HUDEP-2 (cell line): ENCODE results near the gene ITGAX.
"Not testable (repeated sequence)": the region's sequence is repeated elsewhere in the genome, so short reads cannot be mapped to it uniquely, and the experiment has no call there.

Source experiments
- DNase-seq, 76 experiments: peaks; one replicate each; lab custom pipeline; 2025; ENCODE audit not compliant: unreplicated experiment in 76 of 76; lab: John Stamatoyannopoulos, UW

ITGAX gene

GRCh38 chr16:31354394-31355291, at the start of gene ITGAX:
TSS of gene ITGAX (plus strand) at chr16:31355176. CDS start at chr16:31355255, 79 bp downstream.
- DNase-seq = peak in 43 of 76 experiments; percentile 2 to 71 (median 31)

- DNase-seq = no peak
Measured at GRCh38 chr16:31305219-31305618, 49.8 kb upstream of the ITGAX start.

GRCh38 chr16:31308381-31308780, 46.6 kb upstream of the ITGAX start:
- not testable (repeated sequence) for DNase-seq

DNA sequence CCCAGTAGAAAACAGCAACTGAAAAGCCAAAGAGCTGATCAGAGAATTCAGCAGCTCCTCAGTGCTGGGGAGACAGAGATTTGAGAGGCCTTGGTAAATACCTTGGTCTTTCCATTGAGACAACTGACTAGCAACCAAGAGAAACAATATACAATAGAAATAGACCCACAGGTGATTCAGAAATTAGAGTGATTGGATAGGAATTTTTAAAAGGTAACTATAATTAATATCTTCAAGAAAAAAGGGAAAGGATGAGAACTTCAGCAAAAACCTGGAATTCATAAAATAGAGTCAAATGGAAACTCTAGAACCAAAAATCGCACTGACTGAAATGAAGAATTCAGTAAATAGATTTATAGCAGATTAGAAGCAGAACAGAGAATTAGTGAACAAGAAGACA, 32.5 kb upstream of the ITGAX start:
- no peak for DNase-seq

- DNase-seq = no peak
Measured at GRCh38 chr16:31323959-31324629, 30.9 kb upstream of the ITGAX start.

- no peak for DNase-seq
Measured at GRCh38 chr16:31325171-31325570, 29.8 kb upstream of the ITGAX start.

DNA sequence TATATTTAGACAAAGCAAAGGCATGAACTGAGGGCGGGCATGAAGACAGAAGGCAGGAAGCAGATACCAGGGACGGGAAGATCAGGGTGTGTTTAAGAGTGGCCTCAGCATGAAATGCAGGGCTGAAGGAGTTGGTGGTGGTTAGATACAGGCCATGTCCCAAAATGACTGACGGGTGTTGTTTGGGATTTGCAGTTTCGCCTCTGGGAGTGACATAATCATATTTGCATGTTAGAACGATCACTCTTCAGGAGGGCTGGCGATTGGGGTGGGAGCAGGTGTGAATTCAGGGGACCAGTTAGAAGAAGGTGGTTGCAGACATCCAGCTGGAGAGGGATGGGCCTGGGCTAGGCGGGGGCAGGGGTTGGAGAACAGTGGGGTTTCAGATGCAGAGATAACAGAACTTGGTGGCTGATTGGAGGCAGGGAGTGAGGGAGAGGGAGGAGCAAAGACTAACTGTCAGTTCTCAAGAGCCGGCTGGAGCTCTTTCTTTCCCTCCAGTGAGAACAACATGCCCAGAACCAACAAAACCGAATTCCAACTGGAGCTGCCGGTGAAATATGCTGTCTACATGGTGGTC, 27.2 kb upstream of the ITGAX start:
- no peak for DNase-seq

- DNase-seq = no peak
Measured at GRCh38 chr16:31328322-31329052, 26.5 kb upstream of the ITGAX start.

GRCh38 chr16:31329671-31330552, 25.1 kb upstream of the ITGAX start:
- DNase-seq = no peak

- no peak for DNase-seq
Measured at GRCh38 chr16:31330553-31330890, 24.5 kb upstream of the ITGAX start.

- no peak for DNase-seq
Measured at GRCh38 chr16:31331141-31331764, 23.7 kb upstream of the ITGAX start.

DNA sequence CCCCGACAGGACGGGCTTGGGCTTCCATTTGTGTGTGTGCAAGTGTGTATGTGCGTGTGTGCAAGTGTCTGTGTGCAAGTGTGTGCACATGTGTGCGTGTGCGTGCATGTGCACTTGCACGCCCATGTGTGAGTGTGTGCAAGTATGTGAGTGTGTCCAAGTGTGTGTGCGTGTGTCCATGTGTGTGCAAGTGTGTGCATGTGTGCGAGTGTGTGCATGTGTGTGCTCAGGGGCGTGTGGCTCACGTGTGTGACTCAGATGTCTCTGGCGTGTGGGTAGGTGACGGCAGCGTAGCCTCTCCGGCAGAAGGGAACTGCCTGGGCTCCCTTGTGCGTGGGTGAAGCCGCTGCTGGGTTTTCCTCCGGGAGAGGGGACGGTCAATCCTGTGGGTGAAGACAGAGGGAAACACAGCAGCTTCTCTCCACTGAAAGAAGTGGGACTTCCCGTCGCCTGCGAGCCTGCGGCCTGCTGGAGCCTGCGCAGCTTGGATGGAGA, 23.1 kb upstream of the ITGAX start:
- DNase-seq = no peak

DNA sequence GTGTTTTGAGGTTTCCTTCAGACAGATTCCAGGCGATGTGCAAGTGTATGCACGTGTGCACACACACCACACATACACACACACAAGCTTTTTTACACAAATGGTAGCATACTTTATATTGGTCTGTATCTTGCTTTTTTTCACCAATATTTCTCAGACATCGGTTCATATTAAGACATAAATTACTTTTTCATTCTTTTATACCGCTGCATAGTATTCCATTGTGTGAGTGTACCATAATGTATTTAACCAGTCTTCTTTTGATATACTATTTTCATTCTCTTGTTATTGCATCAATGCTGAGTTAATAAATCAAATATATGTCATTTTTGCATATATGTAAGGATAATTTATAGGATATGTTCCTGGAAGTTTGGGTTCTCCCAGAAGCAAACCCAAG, 22.4 kb upstream of the ITGAX start:
- DNase-seq = no peak

GRCh38 chr16:31333686-31334649, 21.0 kb upstream of the ITGAX start:
- DNase-seq = peak in 5 of 76 experiments; percentile 4 to 35 (median 17)

DNA sequence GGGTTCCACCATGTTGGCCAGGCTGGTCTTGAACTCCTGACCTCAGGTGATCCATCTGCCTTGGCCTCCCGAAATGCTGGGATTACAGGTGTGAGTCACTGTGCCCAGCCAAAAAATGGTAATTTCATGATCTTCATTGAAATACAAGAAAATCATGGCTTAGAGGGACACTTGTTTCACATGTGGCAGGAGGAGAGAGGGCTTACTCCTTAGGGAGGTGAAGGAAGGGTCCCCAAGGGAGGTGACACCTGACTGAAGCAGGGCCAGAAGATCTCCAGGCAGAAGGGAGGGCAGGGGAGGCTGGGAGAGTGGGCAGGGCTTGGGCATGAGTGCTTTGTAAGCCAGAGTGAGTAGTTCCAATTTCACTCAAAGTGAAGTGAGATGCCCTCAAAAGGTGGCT, 20.0 kb upstream of the ITGAX start:
- no peak for DNase-seq

GRCh38 chr16:31335431-31335830, 19.5 kb upstream of the ITGAX start:
- DNase-seq = no peak

GRCh38 chr16:31338166-31338685, 16.8 kb upstream of the ITGAX start:
- not testable (repeated sequence) for DNase-seq

- no peak for DNase-seq
Measured at GRCh38 chr16:31344712-31345111, 10.3 kb upstream of the ITGAX start.
